GM12801 (cell line): ENCODE data around the gene PAF1.

Source experiments
- CTCF ChIP-seq: IDR thresholded peaks from one replicate; pipeline ENCODE4 v1.5.1; 2011; ENCODE audit warnings: control low read depth; ENCODE audit not compliant: insufficient read length; ENCODE audit errors: extremely low read depth

PAF1 gene

GRCh38 chr19:39359026-39359425 is 31.9 kb downstream of the PAF1 start:
- TF ChIP-seq CTCF, result no peak

- TF ChIP-seq CTCF, result no peak
These were observed 34.3 kb downstream of the PAF1 start for GRCh38 chr19:39356647-39357046.

- TF ChIP-seq CTCF, result no peak
These were observed 34.8 kb downstream of the PAF1 start for GRCh38 chr19:39356073-39356472.

DNA sequence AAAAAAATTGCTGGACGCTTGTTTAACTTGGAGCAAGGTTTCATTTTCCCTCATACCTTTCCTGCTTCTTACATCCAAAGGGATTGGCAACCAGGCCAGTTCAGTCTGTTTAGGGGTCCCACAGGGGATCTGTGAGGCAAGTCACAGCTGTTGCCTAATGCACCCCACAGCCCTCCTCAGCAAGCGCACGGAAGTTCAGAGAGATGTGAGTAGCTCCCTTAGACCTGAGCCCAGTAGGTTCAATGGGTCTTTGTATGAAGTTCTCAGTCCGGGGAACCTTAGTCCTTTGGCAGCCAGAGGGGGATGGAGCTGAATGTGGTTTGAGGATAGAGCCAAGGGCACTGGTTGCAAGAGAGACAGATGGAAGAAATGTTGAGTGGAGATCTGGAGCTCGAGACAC is 35.7 kb downstream of the PAF1 start:
- TF ChIP-seq CTCF, result no peak

DNA sequence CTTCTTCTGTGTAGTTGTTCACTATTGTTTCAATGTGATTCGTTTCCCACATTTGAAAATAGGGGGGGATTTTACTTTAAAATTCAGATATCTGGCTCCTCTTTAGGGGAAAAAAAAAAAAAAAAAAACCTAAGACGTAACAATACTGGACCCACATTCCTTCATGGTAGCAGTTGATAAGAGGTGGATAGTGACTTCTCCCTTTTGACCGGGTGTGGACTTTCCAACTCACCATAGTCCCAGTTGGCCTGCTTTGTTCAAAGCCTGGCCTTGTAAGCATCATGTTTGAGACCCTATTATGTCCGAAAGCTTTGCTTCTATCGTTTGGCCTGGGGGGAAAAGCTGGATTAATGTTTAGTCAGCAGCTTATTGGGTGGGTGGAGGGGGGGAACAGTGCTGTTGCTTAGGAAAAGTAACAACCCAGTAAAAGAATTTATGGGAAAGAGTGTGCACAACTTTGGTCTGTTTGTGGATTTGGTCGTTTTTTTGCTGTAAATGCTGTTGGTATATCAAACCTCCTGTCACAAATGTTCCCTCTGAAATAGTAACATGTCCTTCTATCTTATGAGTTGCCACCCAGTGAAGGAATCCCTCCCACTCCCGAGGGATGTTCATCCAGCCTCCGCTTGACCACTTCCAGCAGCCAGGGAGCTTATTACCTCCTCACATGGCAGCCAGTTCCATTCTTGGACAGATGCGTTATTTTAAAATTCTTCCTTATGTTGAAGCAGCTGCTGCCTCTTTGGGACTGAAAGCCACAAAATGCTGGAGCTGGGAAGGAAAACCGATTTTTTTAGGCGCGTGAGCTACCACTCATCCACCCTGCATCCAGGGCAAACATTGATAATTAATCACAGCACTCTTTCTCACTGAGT is 38.3 kb downstream of the PAF1 start:
- no peak for TF ChIP-seq CTCF

DNA sequence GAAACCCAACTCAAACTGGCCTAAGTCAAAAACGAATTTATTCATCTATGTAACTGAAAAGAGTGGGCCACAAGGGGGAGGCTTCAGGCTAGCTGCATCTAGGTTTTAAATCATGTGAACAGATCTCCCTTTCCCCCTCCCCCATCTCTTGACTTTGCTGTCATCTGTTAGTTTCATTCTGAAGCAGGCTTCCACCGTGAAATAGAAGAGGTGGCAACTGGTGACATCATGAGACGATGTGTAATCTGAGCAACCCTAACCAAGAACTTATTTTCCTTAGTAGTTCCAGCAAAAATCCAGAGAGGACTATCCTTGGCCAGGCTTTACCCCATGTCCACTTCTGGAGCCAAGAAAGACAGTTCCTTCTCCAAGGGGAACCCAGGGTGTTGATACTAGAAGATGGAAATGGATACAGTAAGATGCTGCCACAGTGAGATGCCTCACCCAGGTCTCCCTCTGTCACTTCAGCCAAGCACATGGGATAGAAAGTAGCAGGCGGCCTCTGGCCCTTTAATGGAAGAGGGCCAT is 39.3 kb downstream of the PAF1 start:
- TF ChIP-seq CTCF, result no peak

GRCh38 chr19:39350156-39350555 is 40.8 kb downstream of the PAF1 start:
- no peak for TF ChIP-seq CTCF
